K562 (cell line): ENCODE results near the gene PPIF. TPM values are rescaled to one million over a fixed set of nuclear protein-coding genes. Genes with fewer than 3 reads are reported as not detected.

Experiments used
- ATAC-seq: fragments of 200-7000 bp; cut with Tn5 transposase; 3 replicates; pipeline ENCODE4 v1.9.1; 2020; ENCODE audit warnings: moderate library complexity
- BruUV-seq: library from RNA; stranded (reverse); fragments of 400-500 nt; replicated peaks from 2 replicates; lab custom pipeline; 2021; lab: Mats Ljungman, UMichigan
- CTCF ChIA-PET: fragments of 300-600 bp; formaldehyde crosslinking; extraction: SDS; loops from one replicate; lab custom pipeline; 2021; ENCODE audit warnings: low intra/inter-chr PET ratio; lab: Yijun Ruan, JAX
- POLR2A ChIA-PET: fragments of 300-600, 350-650 bp; sonication (Branson Sonifier 250); formaldehyde crosslinking; extraction: SDS; loops from one replicate; lab custom pipeline; 2021; ENCODE audit warnings: antibody characterized with exemption, inconsistent platforms; lab: Yijun Ruan, JAX
- DNase-seq, 4 experiments: peaks; one replicate each; pipeline versions ENCODE4 v3.0.0 to v3.0.0-alpha.2; 2011 to 2018; ENCODE audit warnings: low spot score in 3 of 4, mixed read lengths in 3 of 4; ENCODE audit errors: extremely low read depth in 1 of 4
- FAIRE-seq: peaks from 2 replicates; lab custom pipeline; 2011; peaks lifted over from hg19 to GRCh38; lab: Jason Lieb, UNC
- H2AFZ ChIP-seq: 2 replicates; pipeline ENCODE4 v1.6.0; 2011; ENCODE audit warnings: low read depth, low read length, control low read depth, inconsistent platforms
- H3K27ac ChIP-seq: fragments of 200-600 bp; 3 replicates; pipeline ENCODE4 v1.8.0; 2011; ENCODE audit warnings: low read depth, mild to moderate bottlenecking, control low read depth, inconsistent platforms, low read length, moderate library complexity, mixed read lengths; ENCODE audit errors: extremely low read depth
- H3K27me3 ChIP-seq, 2 experiments: fragments of 300-600 bp in 1 of 2; 2 replicates in 1 of 2; 3 replicates in 1 of 2; pipeline versions ENCODE4 v1.6.0 to v1.8.0; 2011; ENCODE audit warnings: inconsistent platforms in 2 of 2, low read length in 2 of 2, mild to moderate bottlenecking in 1 of 2, mixed read lengths in 1 of 2, moderate library complexity in 1 of 2; ENCODE audit not compliant: control insufficient read depth in 2 of 2, insufficient read depth in 2 of 2
- H3K36me3 ChIP-seq: fragments of 300-600 bp; 3 replicates; pipeline ENCODE4 v1.8.0; 2011; ENCODE audit warnings: mild to moderate bottlenecking, low read length, inconsistent platforms; ENCODE audit not compliant: control insufficient read depth, insufficient read depth
- H3K4me1 ChIP-seq, 2 experiments: fragments of 200-600 bp in 1 of 2; replicated peaks in 1 of 2; 2 replicates in 1 of 2; 3 replicates in 1 of 2; pipeline versions ENCODE4 v1.5.1 to v1.8.0; 2011; ENCODE audit warnings: inconsistent platforms in 2 of 2, low read length in 2 of 2, mild to moderate bottlenecking in 1 of 2, mixed read lengths in 1 of 2, moderate library complexity in 1 of 2; ENCODE audit not compliant: control insufficient read depth in 2 of 2, insufficient read depth in 2 of 2
- H3K4me2 ChIP-seq: 2 replicates; pipeline ENCODE4 v1.6.1; 2011; ENCODE audit warnings: low read length, control low read depth, inconsistent platforms, mixed read lengths; ENCODE audit not compliant: insufficient read depth
- H3K4me3 ChIP-seq: fragments of 200-600 bp; sonication (generic), shearing (Covaris generic); 2 replicates; pipeline ENCODE4 v1.5.1; 2016; ENCODE audit warnings: control low read depth, inconsistent platforms
- H3K79me2 ChIP-seq: fragments of 200-600 bp; 3 replicates; pipeline ENCODE4 v1.8.0; 2011; ENCODE audit warnings: low read length, inconsistent platforms; ENCODE audit not compliant: control insufficient read depth, insufficient read depth
- H3K9ac ChIP-seq, 2 experiments: 2 replicates each; pipeline versions ENCODE4 v1.6.0 to v1.6.1; 2011; ENCODE audit warnings: low read depth in 2 of 2, low read length in 2 of 2, control low read depth in 1 of 2, inconsistent platforms in 1 of 2, mild to moderate bottlenecking in 1 of 2, mixed read lengths in 1 of 2; ENCODE audit not compliant: insufficient read depth in 1 of 2
- H3K9me1 ChIP-seq: one replicate; pipeline ENCODE4 v1.6.0; 2011; ENCODE audit warnings: inconsistent platforms, mild to moderate bottlenecking, low read length, moderate library complexity; ENCODE audit not compliant: control insufficient read depth, insufficient read depth
- H3K9me3 ChIP-seq: replicated peaks from 2 replicates; pipeline ENCODE4 v1.5.1; 2011; ENCODE audit warnings: low read depth, low read length, inconsistent platforms; ENCODE audit not compliant: control insufficient read depth, insufficient read depth
- H4K20me1 ChIP-seq: replicated peaks from 2 replicates; pipeline ENCODE4 v1.6.1; 2011; ENCODE audit warnings: low read length, inconsistent platforms, mixed read lengths; ENCODE audit not compliant: control insufficient read depth, insufficient read depth
- AFF4 ChIP-seq: sonication (generic); formaldehyde crosslinking; IDR thresholded peaks from 2 replicates; pipeline ENCODE4 v1.8.0; 2023; ENCODE audit warnings: mild to moderate bottlenecking, missing genetic modification reagents
- BCOR ChIP-seq: fragments of 450-650 bp; IDR thresholded peaks from 2 replicates; pipeline ENCODE4 v1.6.1; 2016
- CREB5 ChIP-seq: fragments of 250-450 bp; sonication (Bioruptor Pico); IDR thresholded peaks from 2 replicates; pipeline ENCODE4 v1.5.0; 2020; ENCODE audit warnings: mild to moderate bottlenecking
- NFATC3 ChIP-seq: fragments of 450-650 bp; IDR thresholded peaks from 2 replicates; pipeline ENCODE4 v1.6.1; 2017; ENCODE audit warnings: mild to moderate bottlenecking
- RBM25 ChIP-seq: fragments of 200-400 bp; formaldehyde crosslinking; IDR thresholded peaks from 2 replicates; pipeline ENCODE4 v1.6.1; 2018; ENCODE audit warnings: low read length, low read depth, moderate library complexity; ENCODE audit not compliant: severe bottlenecking
- RBM39 ChIP-seq: fragments of 200-400 bp; formaldehyde crosslinking; optimal IDR thresholded peaks from 2 replicates; pipeline ENCODE3; 2018; ENCODE audit warnings: low read depth, low read length
- TFAM ChIP-seq: fragments of 250-450 bp; sonication (Bioruptor Pico); conservative IDR thresholded peaks from 2 replicates; pipeline ENCODE4 v1.5.0; 2021; ENCODE audit warnings: mild to moderate bottlenecking, moderate library complexity
- YBX1 ChIP-seq: fragments of 450-650 bp; IDR thresholded peaks from 2 replicates; pipeline ENCODE4 v1.7.1; 2016; ENCODE audit warnings: mild to moderate bottlenecking
- ZNF318 ChIP-seq, 2 experiments: fragments of 450-650 bp; IDR thresholded peaks; 2 replicates each; pipeline ENCODE4 v1.6.1; 2016; ENCODE audit warnings: mild to moderate bottlenecking in 2 of 2, borderline replicate concordance in 1 of 2, low read depth in 1 of 2, moderate library complexity in 1 of 2
- ZNF561 ChIP-seq: fragments of 450-650 bp; formaldehyde crosslinking; conservative IDR thresholded peaks from 2 replicates; pipeline ENCODE4 v1.4.0; 2020; ENCODE audit warnings: mild to moderate bottlenecking, moderate library complexity
- WGBS: fragments of 100-300 bp; shearing (Covaris generic); methylation state at CpG from one replicate; pipeline ENCODE4 v1.1.6; 2016; ENCODE audit warnings: low coverage, mixed read lengths; ENCODE audit not compliant: insufficient coverage; ENCODE audit errors: missing lambda C conversion rate; 5-methylcytosine and 5-hydroxymethylcytosine counted together
- in situ Hi-C: fragments of 300-500 bp; cut with MboI; formaldehyde crosslinking; loops from 4 replicates; pipeline ENCODE4 v1.15.0; 2018; ENCODE audit warnings: inconsistent platforms, mixed read lengths
- intact Hi-C: fragments of 100-400 bp; cut with micrococcal nuclease; formaldehyde crosslinking; loops from 2 replicates; pipeline ENCODE4 v1.14.2; 2022
- polyA plus RNA-seq, 8 experiments: library from polyadenylated mRNA; depleted of rRNA in 4 of 8; stranded (reverse) in 5 of 8; unstranded in 3 of 8; fragments of >200 nt; fragmentation: Nextera tagmentation in 2 of 8; fragmentation: Illumina TruSeq in 1 of 8; extraction: Ambion mirVana in 2 of 8; extraction: Trizol in 1 of 8; gene quantifications; 2 replicates each; pipeline versions ENCODE4 v1.2.1 to v1.2.3, GENCODE V29; 2011 to 2014; ENCODE audit warnings: inconsistent platforms in 1 of 8, missing spikeins in 1 of 8
- total RNA-seq, 7 experiments: library from RNA; depleted of rRNA in 6 of 7; stranded (reverse); fragments of >200 nt in 6 of 7; fragmentation: Illumina TruSeq in 2 of 7; extraction: Trizol in 2 of 7; gene quantifications; 2 replicates each; pipeline versions ENCODE4 v1.2.1 to v1.2.3, GENCODE V29; 2011 to 2021; ENCODE audit warnings: low replicate concordance in 1 of 7

PPIF gene
- total and polyA plus RNA-seq, 9 of the 15 experiments (the other 6 are each of a cell fraction or from before 2014, with no cell fraction given) = 40.9 to 287 (median 117) TPM

DNA sequence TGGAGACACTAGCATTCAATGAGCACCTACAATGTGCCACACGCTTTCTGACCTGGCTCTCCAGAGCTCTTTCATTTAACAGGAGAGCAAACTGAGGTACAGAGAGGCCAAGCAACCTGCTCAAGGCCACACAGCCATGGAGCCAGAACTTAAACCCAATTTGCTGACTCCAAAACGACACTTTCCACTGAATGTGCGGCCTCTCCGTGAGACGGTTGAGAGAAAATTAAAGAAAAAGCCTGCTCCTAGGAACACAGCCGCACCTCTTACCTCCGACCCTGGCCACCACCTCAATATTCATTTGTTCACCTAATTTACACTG, 55.3 kb downstream of the PPIF start:
- H3K27ac ChIP-seq = no peak overlapping the region
- peaks cover 4% of the 10 kb centered on the region; the same call in 1 of the 2 replicates for H4K20me1 ChIP-seq
- ChIA-PET CTCF (no interaction called here), POLR2A (no interaction called here)
- 86% methylated on average over 7 of the region's 7 CpGs for WGBS
- H3K4me3 ChIP-seq = no peak overlapping the region
- in situ Hi-C loops = no loop called here
- H3K79me2 ChIP-seq = no peaks in the 10 kb centered on the region
- H3K9me3 ChIP-seq = no peaks in the 10 kb centered on the region
- H3K4me2 ChIP-seq = no peak overlapping the region
- no peaks in the 10 kb centered on the region for H3K9me1 ChIP-seq
- FAIRE-seq (no peak), ATAC-seq (no peak), DNase-seq (no peak)
- peaks cover 48 to 73% of the 10 kb centered on the region in 2 experiments for H3K4me1 ChIP-seq
- no peaks in the 10 kb centered on the region for H3K36me3 ChIP-seq
- H2AFZ ChIP-seq = no peak overlapping the region
- H3K27me3 ChIP-seq = no peaks in the 10 kb centered on the region
- H3K9ac ChIP-seq = no peak overlapping the region
- BruUV-seq = no TSS peak
- intact Hi-C loops = no loop called here
- TF ChIP-seq TFAM (CRISPR knock-in tag) (no peak), NFATC3 (no peak), YBX1 (no peak), RBM39 (no peak), BCOR (0 out of 2 replicates have a peak, but pooled peaks have one; percentile 31), ZNF318 (IDR thresholded peaks at IDR 0.05; ENCODE audit: borderline replicate concordance in 1 of 2, low read depth in 1 of 2) (no peak), AFF4 (CRISPR knock-in tag) (no peak), CREB5 (no peak), ZNF561 (CRISPR knock-in tag) (no peak), RBM25 (peak; percentile 86)
